ENCODE data around the gene B9D1.

B9D1 gene

DNA sequence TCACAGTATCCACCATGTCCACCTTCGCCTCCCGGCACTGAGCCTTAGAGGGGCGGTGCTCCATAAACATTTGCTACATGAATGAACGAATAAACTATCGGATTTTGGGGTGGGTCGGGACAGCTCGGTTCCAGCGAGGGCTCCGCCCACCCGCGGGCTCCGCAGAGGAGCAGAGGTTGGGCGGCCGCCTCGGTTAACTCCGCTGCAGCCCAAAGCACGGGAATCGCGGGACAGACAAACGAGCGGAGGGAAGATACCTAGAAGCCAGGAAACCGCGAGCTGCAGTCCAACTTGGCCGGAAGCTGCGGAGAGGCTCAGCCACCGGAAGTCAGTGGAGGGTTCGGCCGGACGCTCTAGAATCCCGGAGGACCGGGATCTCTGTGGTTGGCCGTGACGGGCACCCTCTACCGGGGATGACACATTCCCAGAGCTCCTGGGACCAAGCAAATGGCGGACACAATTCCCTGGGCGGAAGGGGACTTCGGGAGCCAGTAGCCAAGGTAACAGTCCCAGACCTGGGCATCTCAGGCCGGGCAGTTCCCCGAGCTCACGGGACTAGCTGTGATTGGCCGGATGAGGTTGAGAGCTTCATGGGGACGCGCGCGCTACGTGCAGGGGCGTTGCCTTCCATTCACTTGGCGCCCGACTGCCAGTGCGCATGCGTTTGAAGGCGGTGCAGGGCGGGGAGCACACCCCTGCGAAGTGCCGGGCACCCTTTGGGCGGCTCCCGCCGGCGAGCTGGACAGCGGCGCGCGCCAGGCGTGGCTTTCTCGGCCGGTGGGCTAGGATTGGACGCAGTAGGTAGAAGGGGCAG is 15.3 kb upstream of the B9D1 start:
- peak overlapping the region; percentile 88 for H3K27ac ChIP-seq
- TF ChIP-seq, protein P1, sequence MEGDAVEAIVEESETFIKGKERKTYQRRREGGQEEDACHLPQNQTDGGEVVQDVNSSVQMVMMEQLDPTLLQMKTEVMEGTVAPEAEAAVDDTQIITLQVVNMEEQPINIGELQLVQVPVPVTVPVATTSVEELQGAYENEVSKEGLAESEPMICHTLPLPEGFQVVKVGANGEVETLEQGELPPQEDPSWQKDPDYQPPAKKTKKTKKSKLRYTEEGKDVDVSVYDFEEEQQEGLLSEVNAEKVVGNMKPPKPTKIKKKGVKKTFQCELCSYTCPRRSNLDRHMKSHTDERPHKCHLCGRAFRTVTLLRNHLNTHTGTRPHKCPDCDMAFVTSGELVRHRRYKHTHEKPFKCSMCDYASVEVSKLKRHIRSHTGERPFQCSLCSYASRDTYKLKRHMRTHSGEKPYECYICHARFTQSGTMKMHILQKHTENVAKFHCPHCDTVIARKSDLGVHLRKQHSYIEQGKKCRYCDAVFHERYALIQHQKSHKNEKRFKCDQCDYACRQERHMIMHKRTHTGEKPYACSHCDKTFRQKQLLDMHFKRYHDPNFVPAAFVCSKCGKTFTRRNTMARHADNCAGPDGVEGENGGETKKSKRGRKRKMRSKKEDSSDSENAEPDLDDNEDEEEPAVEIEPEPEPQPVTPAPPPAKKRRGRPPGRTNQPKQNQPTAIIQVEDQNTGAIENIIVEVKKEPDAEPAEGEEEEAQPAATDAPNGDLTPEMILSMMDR (conservative IDR thresholded peaks at IDR 0.05): no peak; the same call in 1 of the 2 replicates

DNA sequence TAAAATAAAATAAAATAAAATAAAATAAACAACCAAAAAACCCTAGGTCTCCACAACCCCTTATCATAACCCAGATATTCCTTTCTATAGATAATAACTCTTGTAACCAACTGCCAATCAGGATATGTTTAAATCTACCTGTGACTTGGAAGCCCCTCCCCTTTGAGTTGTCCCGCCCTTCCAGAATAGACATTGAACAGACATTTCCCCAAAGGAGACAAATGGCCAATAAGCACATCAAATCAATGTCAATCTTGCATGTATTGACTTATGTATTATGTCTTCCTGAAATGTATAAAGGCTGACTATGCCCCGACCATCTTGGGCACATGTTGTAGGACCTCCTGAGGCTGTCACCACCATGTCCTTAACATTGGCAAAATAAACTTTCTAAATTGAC is 14.3 kb upstream of the B9D1 start:
- TF ChIP-seq, protein P1 (conservative IDR thresholded peaks at IDR 0.05): no peak
- peak overlapping the region; percentile 88 for H3K27ac ChIP-seq

DNA sequence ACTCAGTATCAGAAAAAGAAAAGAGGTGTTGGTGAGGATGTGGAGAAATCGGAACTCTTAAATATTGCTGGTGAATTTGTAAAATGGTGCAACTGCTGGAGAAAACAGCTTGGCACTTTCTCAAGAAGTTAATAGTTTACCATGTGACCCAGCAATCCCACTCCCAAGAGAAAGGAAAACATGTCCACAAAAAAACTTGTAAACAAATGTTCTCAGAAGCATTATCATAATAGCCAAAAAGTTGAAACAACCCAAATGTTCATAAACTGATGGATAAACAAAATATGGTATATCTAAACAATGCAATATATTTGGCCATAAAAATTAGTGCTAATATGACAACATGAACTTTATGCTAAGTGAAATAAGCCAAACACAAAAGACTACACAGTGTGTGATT is 13.2 kb upstream of the B9D1 start:
- no peak overlapping the region for H3K27ac ChIP-seq
- TF ChIP-seq, protein P1 (conservative IDR thresholded peaks at IDR 0.05): no peak

DNA sequence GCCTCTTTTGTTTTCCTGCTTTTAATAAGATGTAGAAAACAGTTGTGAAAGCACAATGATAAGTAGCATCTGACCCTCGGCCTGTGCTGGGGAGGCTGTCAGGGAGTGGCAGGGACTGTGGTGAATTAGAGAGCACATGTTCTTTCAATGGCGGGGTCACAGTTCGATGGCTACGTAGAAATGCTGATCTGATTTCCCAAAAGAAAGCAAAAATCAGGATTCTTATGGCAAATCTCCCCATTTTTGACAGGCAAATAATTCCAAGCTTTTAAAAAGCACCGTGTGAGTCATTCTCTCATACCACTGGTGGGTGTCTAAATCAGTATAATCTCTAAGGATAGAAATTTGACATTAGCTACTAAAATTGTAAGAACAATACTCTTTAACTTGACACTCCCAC is 11.6 kb upstream of the B9D1 start:
- H3K27ac ChIP-seq: no peak overlapping the region
- TF ChIP-seq, protein P1 (conservative IDR thresholded peaks at IDR 0.05): no peak

DNA sequence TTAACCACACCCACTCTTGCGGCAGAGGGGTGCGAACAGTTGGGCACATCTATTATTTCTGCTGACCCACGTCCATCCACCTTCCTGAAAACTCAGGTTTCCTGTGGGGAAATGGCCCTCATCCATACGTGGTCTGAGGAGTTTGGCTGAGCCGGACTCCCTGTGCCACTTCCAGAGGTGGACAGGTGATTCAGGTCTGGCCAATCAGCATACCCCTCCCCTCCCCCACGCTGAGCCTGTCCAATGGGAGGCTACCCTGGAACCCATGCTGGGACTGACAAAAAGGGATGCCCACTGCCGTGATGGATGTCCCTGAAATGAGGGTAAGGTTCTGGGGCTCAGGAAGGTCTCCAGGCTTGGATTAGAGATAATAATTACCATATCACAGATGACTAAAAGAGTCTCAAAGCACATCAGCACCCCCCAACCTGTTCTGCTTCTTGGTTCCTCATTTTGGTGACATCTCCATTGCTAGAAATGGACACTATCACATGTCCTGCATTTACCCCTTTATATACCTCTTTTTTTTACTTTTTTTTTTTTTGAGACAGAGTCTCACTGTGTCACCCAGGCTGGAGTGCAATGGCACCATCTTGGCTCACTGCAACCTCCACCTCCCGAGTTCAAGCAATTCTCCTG is 10.5 kb upstream of the B9D1 start:
- H3K27ac ChIP-seq: no peak overlapping the region
- TF ChIP-seq, protein P1 (conservative IDR thresholded peaks at IDR 0.05): no peak

DNA sequence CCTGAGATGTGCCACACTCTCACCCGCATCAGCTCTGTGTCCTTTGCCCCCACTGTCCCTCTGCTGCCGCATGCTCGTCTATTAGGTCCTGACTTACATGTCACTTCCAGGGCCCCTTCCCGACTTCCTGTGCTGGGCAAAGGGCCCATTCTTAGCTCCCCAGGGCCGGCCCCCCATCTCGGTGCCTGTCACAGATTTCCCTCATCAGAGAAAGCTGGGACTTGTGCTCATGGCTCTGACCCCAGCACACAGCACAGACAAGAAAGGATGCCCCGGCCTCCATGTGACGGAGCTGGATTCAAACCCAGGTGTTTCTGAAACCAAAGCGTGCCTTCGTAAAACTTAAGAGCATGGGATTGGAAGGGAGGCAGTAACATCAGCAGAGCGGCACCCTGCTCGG is 9.9 kb upstream of the B9D1 start:
- H3K27ac ChIP-seq: no peak overlapping the region
- TF ChIP-seq, protein P1 (conservative IDR thresholded peaks at IDR 0.05): no peak

DNA sequence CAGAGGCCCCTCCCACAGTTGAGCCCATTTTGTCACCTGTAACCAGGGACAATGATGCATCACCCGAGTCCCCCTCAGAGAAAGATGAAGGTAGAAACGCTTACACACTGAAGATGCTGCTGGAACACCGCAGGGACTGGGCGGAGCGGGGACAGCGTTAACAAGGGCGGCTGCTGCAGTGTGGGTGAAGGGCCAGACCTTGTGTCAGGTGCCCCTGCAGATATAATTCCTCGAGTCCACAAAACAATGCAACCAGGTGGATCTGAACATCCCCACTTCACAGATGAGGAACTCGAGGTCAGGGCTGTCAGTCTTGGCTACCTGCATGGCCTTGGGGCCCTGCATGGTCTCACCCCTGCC is 9.5 kb upstream of the B9D1 start:
- no peak overlapping the region for H3K27ac ChIP-seq
- TF ChIP-seq, protein P1 (conservative IDR thresholded peaks at IDR 0.05): no peak
